Neural cell (in vitro differentiated cells): ENCODE measurements around the gene PTPRN2. TPM values are rescaled to one million over a fixed set of nuclear protein-coding genes. Genes with fewer than 3 reads are reported as not detected.

Source experiments
- H2AFZ ChIP-seq: fragments of 200-600, 300-800 bp; sonication (generic), shearing (Covaris generic); 2 replicates; pipeline ENCODE4 v1.6.0; 2014; ENCODE audit warnings: low read depth, mild to moderate bottlenecking, antibody characterized with exemption, low read length, moderate library complexity
- H3F3A ChIP-seq: fragments of 200-600 bp; shearing (Covaris generic); 2 replicates; pipeline ENCODE4 v1.6.1; 2016; ENCODE audit warnings: mild to moderate bottlenecking, moderate library complexity, mixed read lengths, antibody characterized with exemption, low read length; ENCODE audit not compliant: insufficient read depth, poor library complexity, severe bottlenecking
- H3K27ac ChIP-seq: fragments of 200-600, 300-800 bp; sonication (generic), shearing (Covaris generic); 2 replicates; pipeline ENCODE4 v1.5.1; 2014; ENCODE audit warnings: mild to moderate bottlenecking, low read length, moderate library complexity
- H3K27me3 ChIP-seq: fragments of 300-800, 200-600 bp; sonication (generic), shearing (Covaris generic); 2 replicates; pipeline ENCODE4 v1.6.0; 2014; ENCODE audit warnings: mild to moderate bottlenecking, low read depth, low read length, moderate library complexity; ENCODE audit not compliant: insufficient read depth
- H3K36me3 ChIP-seq: fragments of 300-800, 200-600 bp; sonication (generic), shearing (Covaris generic); 2 replicates; pipeline ENCODE4 v1.5.1; 2014; ENCODE audit warnings: mild to moderate bottlenecking, antibody characterized with exemption, low read length, moderate library complexity; ENCODE audit not compliant: insufficient read depth
- H3K4me2 ChIP-seq: fragments of 300-800, 200-600 bp; sonication (generic), shearing (Covaris generic); 2 replicates; pipeline ENCODE4 v1.6.0; 2014; ENCODE audit warnings: mild to moderate bottlenecking, low read length
- H3K4me3 ChIP-seq: fragments of 300-800, 200-600 bp; sonication (generic), shearing (Covaris generic); 2 replicates; pipeline ENCODE4 v1.5.1; 2014; ENCODE audit warnings: mild to moderate bottlenecking, low read length, moderate library complexity
- H3K79me2 ChIP-seq: fragments of 200-600 bp; shearing (Covaris generic); replicated peaks from 2 replicates; pipeline ENCODE4 v1.6.0; 2014; ENCODE audit warnings: mild to moderate bottlenecking, low read length, moderate library complexity; ENCODE audit not compliant: insufficient read depth
- H3K9ac ChIP-seq: fragments of 300-800, 200-600 bp; sonication (generic), shearing (Covaris generic); 2 replicates; pipeline ENCODE4 v1.6.1; 2016; ENCODE audit warnings: mild to moderate bottlenecking, low read length, mixed read lengths
- H3K9me2 ChIP-seq: fragments of 200-600 bp; shearing (Covaris generic); 2 replicates; pipeline ENCODE4 v1.6.1; 2016; ENCODE audit warnings: mild to moderate bottlenecking, low read length, mixed read lengths; ENCODE audit not compliant: insufficient read depth
- H3K9me3 ChIP-seq: fragments of 200-600, 300-800 bp; sonication (generic), shearing (Covaris generic); 2 replicates; pipeline ENCODE4 v1.6.1; 2016; ENCODE audit warnings: mild to moderate bottlenecking, mixed run types, low read length, moderate library complexity, mixed read lengths
- H4K20me1 ChIP-seq: fragments of 200-600 bp; shearing (Covaris generic); 2 replicates; pipeline ENCODE4 v1.6.1; 2016; ENCODE audit warnings: mild to moderate bottlenecking, mixed run types; ENCODE audit not compliant: insufficient read depth
- EP300 ChIP-seq: fragments of 450-650 bp; conservative IDR thresholded peaks from 2 replicates; pipeline ENCODE4 v1.6.1; 2014; ENCODE audit warnings: antibody characterized with exemption, mild to moderate bottlenecking, moderate library complexity; ENCODE audit not compliant: poor library complexity, severe bottlenecking
- MXI1 ChIP-seq: fragments of 450-650 bp; conservative IDR thresholded peaks from 2 replicates; pipeline ENCODE4 v1.6.1; 2014; ENCODE audit warnings: antibody characterized with exemption, mild to moderate bottlenecking; ENCODE audit not compliant: poor library complexity, severe bottlenecking
- POLR2AphosphoS5 ChIP-seq: IDR thresholded peaks from 2 replicates; pipeline ENCODE4 v1.6.1; 2012
- RAD21 ChIP-seq: fragments of 450-650 bp; conservative IDR thresholded peaks from 2 replicates; pipeline ENCODE4 v1.6.1; 2014; ENCODE audit warnings: antibody characterized with exemption, mild to moderate bottlenecking, moderate library complexity
- SMC3 ChIP-seq: fragments of 450-650 bp; conservative IDR thresholded peaks from 2 replicates; pipeline ENCODE4 v1.6.1; 2014; ENCODE audit warnings: antibody characterized with exemption, mild to moderate bottlenecking, moderate library complexity; ENCODE audit not compliant: poor library complexity
- TAF1 ChIP-seq: IDR thresholded peaks from 2 replicates; pipeline ENCODE4 v1.6.1; 2012; ENCODE audit warnings: low read depth
- polyA plus RNA-seq: library from polyadenylated mRNA; depleted of rRNA; stranded (reverse); fragments of >200 nt; gene quantifications from 2 replicates; pipeline ENCODE4 v1.2.3, GENCODE V29; 2014
- TF ChIP-seq, protein P1 (sequence below): IDR thresholded peaks from 2 replicates; pipeline ENCODE4 v1.6.1; 2012; ENCODE audit warnings: borderline replicate concordance
- TF ChIP-seq, protein P2 (sequence below): fragments of 450-650 bp; IDR thresholded peaks from 2 replicates; pipeline ENCODE4 v1.5.1; 2014; ENCODE audit warnings: antibody characterized with exemption, mild to moderate bottlenecking, moderate library complexity; ENCODE audit not compliant: poor library complexity, severe bottlenecking

Gene PTPRN2
- polyA plus RNA-seq, 1 donor from 2014 or later = 31.0 TPM

DNA sequence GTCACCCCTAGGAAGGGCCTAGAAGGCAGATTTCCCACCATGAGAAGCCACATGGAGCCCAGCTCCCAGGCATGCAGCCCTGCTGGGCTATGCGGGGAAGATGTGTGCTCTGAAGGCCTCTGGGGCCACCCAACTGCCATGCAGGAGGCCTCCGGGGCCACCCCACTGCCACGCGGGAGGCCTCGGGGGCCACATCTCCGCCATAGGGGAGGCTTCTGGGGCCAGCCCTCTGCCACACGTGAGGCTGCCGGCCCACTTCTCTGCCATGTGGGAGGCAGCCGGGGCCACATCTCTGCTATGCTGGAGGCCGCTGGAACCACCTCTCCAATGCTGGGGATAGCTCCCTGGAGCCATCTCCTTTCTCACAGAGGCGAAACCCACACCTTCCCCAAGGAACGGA is 799.0 kb downstream of the PTPRN2 start:
- Histone ChIP-seq H3K36me3 (no peaks in the 10 kb centered on the region), H3K9me2 (no peaks in the 10 kb centered on the region), H3K79me2 (no peaks in the 10 kb centered on the region), H3K27ac (no peak overlapping the region), H3F3A (no peaks in the 10 kb centered on the region), H3K9me3 (no peaks in the 10 kb centered on the region), H3K4me3 (no peak overlapping the region), H2AFZ (no peak overlapping the region), H3K9ac (no peak overlapping the region), H4K20me1 (no peaks in the 10 kb centered on the region), H3K4me2 (no peak overlapping the region), H3K27me3 (no peaks in the 10 kb centered on the region)
- TF ChIP-seq MXI1 = no peak
- TF ChIP-seq POLR2AphosphoS5 = no peak
- TF ChIP-seq RAD21 = no peak
- no peak for TF ChIP-seq TAF1
- TF ChIP-seq SMC3 = no peak
- TF ChIP-seq EP300 = no peak
- TF ChIP-seq, protein P1, sequence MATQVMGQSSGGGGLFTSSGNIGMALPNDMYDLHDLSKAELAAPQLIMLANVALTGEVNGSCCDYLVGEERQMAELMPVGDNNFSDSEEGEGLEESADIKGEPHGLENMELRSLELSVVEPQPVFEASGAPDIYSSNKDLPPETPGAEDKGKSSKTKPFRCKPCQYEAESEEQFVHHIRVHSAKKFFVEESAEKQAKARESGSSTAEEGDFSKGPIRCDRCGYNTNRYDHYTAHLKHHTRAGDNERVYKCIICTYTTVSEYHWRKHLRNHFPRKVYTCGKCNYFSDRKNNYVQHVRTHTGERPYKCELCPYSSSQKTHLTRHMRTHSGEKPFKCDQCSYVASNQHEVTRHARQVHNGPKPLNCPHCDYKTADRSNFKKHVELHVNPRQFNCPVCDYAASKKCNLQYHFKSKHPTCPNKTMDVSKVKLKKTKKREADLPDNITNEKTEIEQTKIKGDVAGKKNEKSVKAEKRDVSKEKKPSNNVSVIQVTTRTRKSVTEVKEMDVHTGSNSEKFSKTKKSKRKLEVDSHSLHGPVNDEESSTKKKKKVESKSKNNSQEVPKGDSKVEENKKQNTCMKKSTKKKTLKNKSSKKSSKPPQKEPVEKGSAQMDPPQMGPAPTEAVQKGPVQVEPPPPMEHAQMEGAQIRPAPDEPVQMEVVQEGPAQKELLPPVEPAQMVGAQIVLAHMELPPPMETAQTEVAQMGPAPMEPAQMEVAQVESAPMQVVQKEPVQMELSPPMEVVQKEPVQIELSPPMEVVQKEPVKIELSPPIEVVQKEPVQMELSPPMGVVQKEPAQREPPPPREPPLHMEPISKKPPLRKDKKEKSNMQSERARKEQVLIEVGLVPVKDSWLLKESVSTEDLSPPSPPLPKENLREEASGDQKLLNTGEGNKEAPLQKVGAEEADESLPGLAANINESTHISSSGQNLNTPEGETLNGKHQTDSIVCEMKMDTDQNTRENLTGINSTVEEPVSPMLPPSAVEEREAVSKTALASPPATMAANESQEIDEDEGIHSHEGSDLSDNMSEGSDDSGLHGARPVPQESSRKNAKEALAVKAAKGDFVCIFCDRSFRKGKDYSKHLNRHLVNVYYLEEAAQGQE = no peak
- TF ChIP-seq, protein P2, sequence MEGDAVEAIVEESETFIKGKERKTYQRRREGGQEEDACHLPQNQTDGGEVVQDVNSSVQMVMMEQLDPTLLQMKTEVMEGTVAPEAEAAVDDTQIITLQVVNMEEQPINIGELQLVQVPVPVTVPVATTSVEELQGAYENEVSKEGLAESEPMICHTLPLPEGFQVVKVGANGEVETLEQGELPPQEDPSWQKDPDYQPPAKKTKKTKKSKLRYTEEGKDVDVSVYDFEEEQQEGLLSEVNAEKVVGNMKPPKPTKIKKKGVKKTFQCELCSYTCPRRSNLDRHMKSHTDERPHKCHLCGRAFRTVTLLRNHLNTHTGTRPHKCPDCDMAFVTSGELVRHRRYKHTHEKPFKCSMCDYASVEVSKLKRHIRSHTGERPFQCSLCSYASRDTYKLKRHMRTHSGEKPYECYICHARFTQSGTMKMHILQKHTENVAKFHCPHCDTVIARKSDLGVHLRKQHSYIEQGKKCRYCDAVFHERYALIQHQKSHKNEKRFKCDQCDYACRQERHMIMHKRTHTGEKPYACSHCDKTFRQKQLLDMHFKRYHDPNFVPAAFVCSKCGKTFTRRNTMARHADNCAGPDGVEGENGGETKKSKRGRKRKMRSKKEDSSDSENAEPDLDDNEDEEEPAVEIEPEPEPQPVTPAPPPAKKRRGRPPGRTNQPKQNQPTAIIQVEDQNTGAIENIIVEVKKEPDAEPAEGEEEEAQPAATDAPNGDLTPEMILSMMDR = no peak

DNA sequence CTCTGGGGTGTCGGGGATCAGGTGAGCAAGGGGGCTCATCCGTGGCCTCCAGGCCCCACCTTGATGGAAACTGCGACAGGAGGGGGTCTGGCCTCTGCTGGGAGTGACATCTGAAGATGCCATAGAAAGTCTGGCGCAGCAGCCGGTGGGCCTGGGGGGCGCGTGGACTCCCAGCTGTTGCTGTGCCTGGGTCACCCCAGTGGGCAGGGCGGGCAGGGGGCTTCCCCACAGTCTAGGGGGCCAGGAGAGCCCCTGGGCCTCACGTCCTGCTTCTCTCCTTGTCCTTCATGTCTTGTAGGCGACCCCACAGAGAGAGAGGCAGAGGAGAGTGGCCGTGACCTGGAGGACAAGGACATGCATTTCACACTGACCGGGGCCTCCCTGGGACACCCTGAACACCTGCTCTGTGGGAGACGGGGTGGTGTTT is 800.3 kb downstream of the PTPRN2 start:
- no peaks in the 10 kb centered on the region for H3K36me3 ChIP-seq
- H3K9me3 ChIP-seq = no peaks in the 10 kb centered on the region
- no peak overlapping the region for H3K4me3 ChIP-seq
- no peaks in the 10 kb centered on the region for H3K9me2 ChIP-seq
- no peaks in the 10 kb centered on the region for H3K27me3 ChIP-seq
- no peak overlapping the region for H2AFZ ChIP-seq
- no peaks in the 10 kb centered on the region for H4K20me1 ChIP-seq
- H3K79me2 ChIP-seq = no peaks in the 10 kb centered on the region
- no peaks in the 10 kb centered on the region for H3F3A ChIP-seq
- no peak for TF ChIP-seq EP300
- H3K9ac ChIP-seq = no peak overlapping the region
- H3K27ac ChIP-seq = no peak overlapping the region
- no peak overlapping the region for H3K4me2 ChIP-seq

DNA sequence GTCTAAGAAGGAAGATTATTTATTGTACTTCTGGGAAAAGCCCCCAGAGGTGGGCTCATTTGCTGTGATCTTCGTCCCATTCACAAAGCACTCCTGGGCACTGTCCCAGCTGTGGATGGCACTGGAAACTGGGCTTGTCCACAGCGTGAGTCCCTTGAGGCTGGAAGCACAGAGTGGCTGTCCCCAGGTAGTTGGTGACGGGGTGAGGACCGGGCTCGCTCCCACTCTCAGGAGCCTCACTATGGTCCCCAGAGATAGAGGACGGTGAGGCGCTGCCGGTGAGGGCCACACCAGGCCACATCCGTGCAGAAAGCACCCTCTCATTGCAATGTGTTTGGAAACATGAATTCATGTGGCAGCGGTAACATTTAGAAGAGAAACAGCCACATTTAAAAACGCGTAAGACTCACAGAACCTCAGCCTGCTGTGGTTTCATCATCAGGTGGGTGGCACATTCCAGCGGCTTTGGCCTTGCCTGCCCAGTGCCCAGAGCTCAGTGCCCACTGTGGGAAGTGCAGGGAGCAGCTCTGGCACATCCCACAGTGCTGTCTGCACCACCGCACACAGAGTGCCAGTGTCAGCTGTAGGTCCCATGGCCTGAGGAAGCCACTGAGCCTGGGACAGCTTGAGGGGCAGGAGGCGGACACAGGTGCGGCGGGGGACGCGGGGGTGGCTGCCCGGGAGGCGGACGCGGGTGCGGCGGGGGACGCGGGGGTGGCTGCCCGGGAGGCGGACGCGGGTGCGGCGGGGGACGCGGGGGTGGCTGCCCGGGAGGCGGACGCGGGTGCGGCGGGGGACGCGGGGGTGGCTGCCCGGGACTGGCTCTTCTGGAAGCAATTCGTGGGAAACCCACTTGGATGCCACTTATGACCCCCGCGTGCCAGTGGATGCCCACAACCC is 801.0 kb downstream of the PTPRN2 start:
- TF ChIP-seq EP300 (no peak), POLR2AphosphoS5 (no peak)
- H3K4me2 ChIP-seq = no peak overlapping the region
- H3K9ac ChIP-seq = no peak overlapping the region
- no peak overlapping the region for H2AFZ ChIP-seq
- H3F3A ChIP-seq = no peaks in the 10 kb centered on the region
- no peaks in the 10 kb centered on the region for H3K36me3 ChIP-seq
- H3K9me3 ChIP-seq = no peaks in the 10 kb centered on the region
- no peaks in the 10 kb centered on the region for H3K27me3 ChIP-seq
- no peak overlapping the region for H3K4me3 ChIP-seq
- H3K9me2 ChIP-seq = no peaks in the 10 kb centered on the region
- H3K79me2 ChIP-seq = no peaks in the 10 kb centered on the region
- no peak overlapping the region for H3K27ac ChIP-seq
- no peaks in the 10 kb centered on the region for H4K20me1 ChIP-seq
